GM12878 (cell line): ENCODE data around the gene TEN1. TPM values are rescaled to one million over a fixed set of nuclear protein-coding genes. Genes with fewer than 3 reads are reported as not detected.

Experiments used
- ATAC-seq: fragments of 200-7000 bp; cut with Tn5 transposase; 3 replicates; pipeline ENCODE4 v1.9.1; 2020; ENCODE audit warnings: mild to moderate bottlenecking, moderate library complexity
- BruUV-seq: library from RNA; stranded (reverse); fragments of 400-500 nt; replicated peaks from 2 replicates; lab custom pipeline; 2021; lab: Mats Ljungman, UMichigan
- CTCF ChIA-PET: fragments of 300-600 bp; sonication (Branson Sonifier 250); formaldehyde crosslinking; extraction: SDS; loops from one replicate; lab custom pipeline; 2021; ENCODE audit warnings: inconsistent platforms; lab: Yijun Ruan, JAX
- POLR2A ChIA-PET: fragments of 350-600 bp; formaldehyde crosslinking; extraction: SDS; loops from one replicate; lab custom pipeline; 2021; ENCODE audit warnings: inconsistent platforms; lab: Charles Lee
- RAD21 ChIA-PET: fragments of 300-600 bp; sonication (Branson Sonifier 250); formaldehyde crosslinking; loops from one replicate; lab custom pipeline; 2023; ENCODE audit warnings: antibody characterized with exemption; ENCODE audit not compliant: unreplicated experiment; lab: Charles Lee
- SMC1A ChIA-PET: fragments of 300-600 bp; sonication (Branson Sonifier 250); formaldehyde crosslinking; loops from one replicate; lab custom pipeline; 2023; ENCODE audit not compliant: unreplicated experiment, uncharacterized antibody; lab: Charles Lee
- DNase-seq: peaks from one replicate; pipeline ENCODE4 v3.0.0-alpha.2; 2011; ENCODE audit warnings: low read depth, low spot score
- FAIRE-seq: peaks from 3 replicates; lab custom pipeline; 2011; peaks lifted over from hg19 to GRCh38; lab: Jason Lieb, UNC
- H2AFZ ChIP-seq: 2 replicates; pipeline ENCODE4 v1.6.0; 2011; ENCODE audit warnings: low read depth, low read length, control low read depth; ENCODE audit not compliant: control insufficient read depth
- H3K27ac ChIP-seq: 2 replicates; pipeline ENCODE4 v1.5.1; 2011; ENCODE audit warnings: control low read depth; ENCODE audit not compliant: control insufficient read depth, insufficient read depth
- H3K27me3 ChIP-seq, 2 experiments: replicated peaks in 1 of 2; 2 replicates each; pipeline versions ENCODE4 v1.6.0 to v1.6.1; 2011; ENCODE audit warnings: low read length in 1 of 2; ENCODE audit not compliant: control insufficient read depth in 2 of 2, insufficient read depth in 2 of 2
- H3K36me3 ChIP-seq, 2 experiments: 2 replicates each; pipeline ENCODE4 v1.5.1; 2011; ENCODE audit warnings: low read length in 1 of 2; ENCODE audit not compliant: control insufficient read depth in 2 of 2, insufficient read depth in 2 of 2
- H3K4me1 ChIP-seq: 2 replicates; pipeline ENCODE4 v1.6.1; 2011; ENCODE audit warnings: mild to moderate bottlenecking, low read length, moderate library complexity, mixed read lengths; ENCODE audit not compliant: control insufficient read depth, insufficient read depth
- H3K4me2 ChIP-seq: 2 replicates; pipeline ENCODE4 v1.6.0; 2011; ENCODE audit warnings: control low read depth; ENCODE audit not compliant: control insufficient read depth, insufficient read depth
- H3K4me3 ChIP-seq: fragments of 200-600 bp; sonication (generic); 2 replicates; pipeline ENCODE4 v1.5.1; 2016
- H3K79me2 ChIP-seq: 2 replicates; pipeline ENCODE4 v1.6.0; 2011; ENCODE audit warnings: low read length; ENCODE audit not compliant: control insufficient read depth, insufficient read depth
- H3K9ac ChIP-seq: 2 replicates; pipeline ENCODE4 v1.8.0; 2011; ENCODE audit warnings: low read length, control low read depth, mixed read lengths; ENCODE audit not compliant: control insufficient read depth, insufficient read depth
- H3K9me3 ChIP-seq: replicated peaks from 3 replicates; pipeline ENCODE4 v1.5.1; 2011; ENCODE audit warnings: mild to moderate bottlenecking, low read length; ENCODE audit not compliant: control insufficient read depth, insufficient read depth
- H4K20me1 ChIP-seq: 2 replicates; pipeline ENCODE4 v1.6.0; 2011; ENCODE audit not compliant: control insufficient read depth, insufficient read depth
- CBX3 ChIP-seq: fragments of 200-600 bp; sonication (generic); IDR thresholded peaks from 2 replicates; pipeline ENCODE4 v1.6.1; 2016; ENCODE audit warnings: low read depth, borderline replicate concordance
- CREB1 ChIP-seq: IDR thresholded peaks from 2 replicates; pipeline ENCODE4 v1.6.1; 2012; ENCODE audit warnings: low read depth, mild to moderate bottlenecking, inconsistent platforms
- EED ChIP-seq: sonication (generic); IDR thresholded peaks from 2 replicates; pipeline ENCODE4 v1.6.1; 2016; ENCODE audit warnings: antibody characterized with exemption, low read depth
- EZH2 ChIP-seq: IDR thresholded peaks from 2 replicates; pipeline ENCODE4 v1.6.1; 2012; ENCODE audit warnings: low read depth, mild to moderate bottlenecking, control low read depth, inconsistent platforms, low read length, borderline replicate concordance; ENCODE audit not compliant: control insufficient read depth
- HDAC6 ChIP-seq: fragments of 200-600 bp; sonication (generic); IDR thresholded peaks from one replicate; pipeline ENCODE4 v1.8.0; 2017; ENCODE audit warnings: antibody characterized with exemption; ENCODE audit not compliant: unreplicated experiment
- MYC ChIP-seq: IDR thresholded peaks from 2 replicates; pipeline ENCODE4 v1.6.1; 2011; ENCODE audit warnings: mild to moderate bottlenecking, low read length, moderate library complexity, inconsistent platforms; ENCODE audit not compliant: insufficient read depth, insufficient replicate concordance, insufficient read length, severe bottlenecking
- PML ChIP-seq: IDR thresholded peaks from 2 replicates; pipeline ENCODE4 v1.6.1; 2012; ENCODE audit warnings: low read length, inconsistent platforms
- POLR2AphosphoS2 ChIP-seq: IDR thresholded peaks from 2 replicates; pipeline ENCODE4 v1.6.1; 2011; ENCODE audit warnings: low read depth, mild to moderate bottlenecking, low read length, improper control_type of control experiment, moderate library complexity
- RAD51 ChIP-seq: fragments of 450-650 bp; IDR thresholded peaks from 2 replicates; pipeline ENCODE4 v1.6.1; 2016; ENCODE audit warnings: moderate library complexity, mild to moderate bottlenecking, inconsistent platforms
- WGBS: methylation state at CpG from one replicate; pipeline ENCODE4 v1.1.6; 2016; ENCODE audit warnings: low lambda C conversion rate; ENCODE audit not compliant: insufficient replicate concordance, insufficient coverage; ENCODE audit errors: missing lambda C conversion rate; 5-methylcytosine and 5-hydroxymethylcytosine counted together
- in situ Hi-C: fragments of 300-500 bp; cut with MboI; formaldehyde crosslinking; loops from 9 replicates; pipeline ENCODE4 v1.14.3; 2018; ENCODE audit warnings: mixed read lengths
- intact Hi-C: fragments of 100-400 bp; cut with micrococcal nuclease; formaldehyde crosslinking; loops from one replicate; pipeline ENCODE4 v1.14.2; 2022; ENCODE audit not compliant: unreplicated experiment
- polyA plus RNA-seq, 11 experiments: library from polyadenylated mRNA; depleted of rRNA in 4 of 11; unstranded in 6 of 11; stranded (reverse) in 5 of 11; fragments of >200 nt; fragmentation: Nextera tagmentation in 4 of 11; fragmentation: Illumina TruSeq in 1 of 11; extraction: Ambion mirVana in 4 of 11; extraction: Trizol in 1 of 11; gene quantifications; 1 replicate in 1 of 11; 2 replicates in 10 of 11; pipeline versions ENCODE4 v1.2.1 to v1.2.3, GENCODE V29; 2011 to 2016; ENCODE audit warnings: inconsistent platforms in 2 of 11, missing spikeins in 2 of 11, low read depth in 1 of 11
- total RNA-seq, 4 experiments: library from RNA; depleted of rRNA in 3 of 4; stranded (reverse); fragments of >200 nt in 3 of 4; fragmentation: Illumina TruSeq in 1 of 4; extraction: Trizol in 1 of 4; gene quantifications; 2 replicates each; pipeline versions ENCODE4 v1.2.1 to v1.2.3, GENCODE V29; 2013 to 2021
- TF ChIP-seq, protein P1 (sequence below): fragments of 450-650 bp; IDR thresholded peaks from 2 replicates; pipeline ENCODE4 v1.6.1; 2017; ENCODE audit warnings: mild to moderate bottlenecking
- TF ChIP-seq, protein P2 (sequence below): fragments of 450-650 bp; formaldehyde crosslinking; IDR thresholded peaks from 2 replicates; pipeline ENCODE4 v1.5.0; 2022; ENCODE audit warnings: mild to moderate bottlenecking, missing genetic modification characterization

The TEN1 gene
- total and polyA plus RNA-seq, 10 of the 15 experiments (the other 5 are each of a cell fraction or from before 2014, with no cell fraction given): 1.1 to 33.1 (median 17.4) TPM

DNA sequence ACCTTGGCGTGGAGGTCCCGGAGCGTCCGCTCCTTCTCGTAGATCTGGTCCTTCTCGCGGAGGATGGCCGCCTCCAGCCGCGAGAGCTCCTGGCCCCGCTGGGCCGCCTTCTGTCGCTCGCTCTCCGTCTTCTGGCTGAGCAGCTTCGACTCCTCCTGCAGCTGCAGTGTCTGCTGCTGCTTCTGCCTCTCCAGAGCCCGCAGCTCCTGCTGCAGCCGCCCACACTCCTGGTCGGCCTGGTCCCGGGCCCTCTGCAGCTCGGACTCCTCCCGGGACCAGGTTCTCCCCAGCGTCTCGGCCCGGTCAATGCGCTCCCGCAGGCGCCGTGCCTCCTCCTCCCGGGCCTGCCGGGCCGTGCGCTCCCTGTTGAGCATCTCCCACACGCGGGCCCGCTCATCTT lies 29.2 kb downstream of the TEN1 start:
- TF ChIP-seq, protein P1, sequence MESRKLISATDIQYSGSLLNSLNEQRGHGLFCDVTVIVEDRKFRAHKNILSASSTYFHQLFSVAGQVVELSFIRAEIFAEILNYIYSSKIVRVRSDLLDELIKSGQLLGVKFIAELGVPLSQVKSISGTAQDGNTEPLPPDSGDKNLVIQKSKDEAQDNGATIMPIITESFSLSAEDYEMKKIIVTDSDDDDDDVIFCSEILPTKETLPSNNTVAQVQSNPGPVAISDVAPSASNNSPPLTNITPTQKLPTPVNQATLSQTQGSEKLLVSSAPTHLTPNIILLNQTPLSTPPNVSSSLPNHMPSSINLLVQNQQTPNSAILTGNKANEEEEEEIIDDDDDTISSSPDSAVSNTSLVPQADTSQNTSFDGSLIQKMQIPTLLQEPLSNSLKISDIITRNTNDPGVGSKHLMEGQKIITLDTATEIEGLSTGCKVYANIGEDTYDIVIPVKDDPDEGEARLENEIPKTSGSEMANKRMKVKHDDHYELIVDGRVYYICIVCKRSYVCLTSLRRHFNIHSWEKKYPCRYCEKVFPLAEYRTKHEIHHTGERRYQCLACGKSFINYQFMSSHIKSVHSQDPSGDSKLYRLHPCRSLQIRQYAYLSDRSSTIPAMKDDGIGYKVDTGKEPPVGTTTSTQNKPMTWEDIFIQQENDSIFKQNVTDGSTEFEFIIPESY: no peak
- no peak for TF ChIP-seq CBX3
- TF ChIP-seq EZH2: no peak
- TF ChIP-seq MYC: no peak
- TF ChIP-seq CREB1: no peak
- no peak for TF ChIP-seq EED
- TF ChIP-seq, protein P2, sequence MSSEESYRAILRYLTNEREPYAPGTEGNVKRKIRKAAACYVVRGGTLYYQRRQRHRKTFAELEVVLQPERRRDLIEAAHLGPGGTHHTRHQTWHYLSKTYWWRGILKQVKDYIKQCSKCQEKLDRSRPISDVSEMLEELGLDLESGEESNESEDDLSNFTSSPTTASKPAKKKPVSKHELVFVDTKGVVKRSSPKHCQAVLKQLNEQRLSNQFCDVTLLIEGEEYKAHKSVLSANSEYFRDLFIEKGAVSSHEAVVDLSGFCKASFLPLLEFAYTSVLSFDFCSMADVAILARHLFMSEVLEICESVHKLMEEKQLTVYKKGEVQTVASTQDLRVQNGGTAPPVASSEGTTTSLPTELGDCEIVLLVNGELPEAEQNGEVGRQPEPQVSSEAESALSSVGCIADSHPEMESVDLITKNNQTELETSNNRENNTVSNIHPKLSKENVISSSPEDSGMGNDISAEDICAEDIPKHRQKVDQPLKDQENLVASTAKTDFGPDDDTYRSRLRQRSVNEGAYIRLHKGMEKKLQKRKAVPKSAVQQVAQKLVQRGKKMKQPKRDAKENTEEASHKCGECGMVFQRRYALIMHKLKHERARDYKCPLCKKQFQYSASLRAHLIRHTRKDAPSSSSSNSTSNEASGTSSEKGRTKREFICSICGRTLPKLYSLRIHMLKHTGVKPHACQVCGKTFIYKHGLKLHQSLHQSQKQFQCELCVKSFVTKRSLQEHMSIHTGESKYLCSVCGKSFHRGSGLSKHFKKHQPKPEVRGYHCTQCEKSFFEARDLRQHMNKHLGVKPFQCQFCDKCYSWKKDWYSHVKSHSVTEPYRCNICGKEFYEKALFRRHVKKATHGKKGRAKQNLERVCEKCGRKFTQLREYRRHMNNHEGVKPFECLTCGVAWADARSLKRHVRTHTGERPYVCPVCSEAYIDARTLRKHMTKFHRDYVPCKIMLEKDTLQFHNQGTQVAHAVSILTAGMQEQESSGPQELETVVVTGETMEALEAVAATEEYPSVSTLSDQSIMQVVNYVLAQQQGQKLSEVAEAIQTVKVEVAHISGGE: no peak
- TF ChIP-seq HDAC6: no peak
- TF ChIP-seq PML: no peak
- TF ChIP-seq POLR2AphosphoS2: no peak
- TF ChIP-seq RAD51: no peak
- H3K4me1 ChIP-seq: no peaks in the 10 kb centered on the region
- no peaks in the 10 kb centered on the region for H3K9me3 ChIP-seq
- no peak overlapping the region for H3K9ac ChIP-seq
- no peaks in the 10 kb centered on the region for H3K36me3 ChIP-seq
- RAD21 ChIA-PET: interaction anchor here (0.8 to 2.2 kb wide), 3 partner anchors 10 to 103 kb away, joined by 3 to 6 read pairs (median 5); no protein-coding TSS in a partner anchor
- H3K4me2 ChIP-seq: no peak overlapping the region
- intact Hi-C loops: no loop called here
- no peak overlapping the region for H3K4me3 ChIP-seq
- SMC1A ChIA-PET: interaction anchor here (10.8 kb wide), 1 partner anchor 102 kb away, joined by 61 read pairs; the partner anchor contains the start of gene MRPL38
- H3K27me3 ChIP-seq: no peaks in the 10 kb centered on the region
- 73% methylated on average over 16 of the region's 36 CpGs for WGBS
- H2AFZ ChIP-seq: no peak overlapping the region
- in situ Hi-C loops: loop anchor here (5.0 kb wide), 1 partner anchor 101 kb away; no protein-coding TSS in a partner anchor
- no peaks in the 10 kb centered on the region for H3K79me2 ChIP-seq
- ATAC-seq (no peak), FAIRE-seq (no peak), DNase-seq (no peak)
- no peak overlapping the region for H3K27ac ChIP-seq
- CTCF ChIA-PET: interaction anchor here (1.3 to 12.8 kb wide), 4 partner anchors 9 to 133 kb away, joined by 3 to 128 read pairs (median 4); partner anchors contain the start of gene MRPL38
- no TSS peak for BruUV-seq
- H4K20me1 ChIP-seq: no peaks in the 10 kb centered on the region
- POLR2A ChIA-PET: interaction anchor here (0.5 kb wide), 1 partner anchor 334 kb away, joined by 4 read pairs; no protein-coding TSS in a partner anchor
